H9 (cell line): ENCODE data around the gene KIF27. TPM values are rescaled to one million over a fixed set of nuclear protein-coding genes. Genes with fewer than 3 reads are reported as not detected.
"Not testable (repeated sequence)": the region's sequence is repeated elsewhere in the genome, so short reads cannot be mapped to it uniquely, and the experiment has no call there.

Experiments
- DNase-seq: peaks from one replicate; pipeline ENCODE4 v3.0.0-alpha.2; 2017
- H2AFZ ChIP-seq: one replicate; pipeline ENCODE4 v1.6.1; 2013; ENCODE audit warnings: mild to moderate bottlenecking, low read length, control low read depth, moderate library complexity
- H2AK5ac ChIP-seq: 2 replicates; pipeline ENCODE4 v1.6.1; 2013; ENCODE audit warnings: low read length, control low read depth, mixed read lengths; ENCODE audit not compliant: insufficient read length
- H2BK120ac ChIP-seq: one replicate; pipeline ENCODE4 v1.6.1; 2013; ENCODE audit warnings: low read depth, mild to moderate bottlenecking, low read length, control low read depth, inconsistent platforms; ENCODE audit not compliant: poor library complexity, severe bottlenecking
- H2BK12ac ChIP-seq: 2 replicates; pipeline ENCODE4 v1.6.1; 2013; ENCODE audit warnings: low read length, control low read depth, mixed read lengths, low read depth; ENCODE audit not compliant: insufficient read length
- H2BK15ac ChIP-seq: 2 replicates; pipeline ENCODE4 v1.6.1; 2013; ENCODE audit warnings: low read depth, low read length, control low read depth
- H2BK20ac ChIP-seq: one replicate; pipeline ENCODE4 v1.6.1; 2013; ENCODE audit warnings: low read depth, mild to moderate bottlenecking, low read length, control low read depth, inconsistent platforms; ENCODE audit not compliant: poor library complexity, severe bottlenecking
- H2BK5ac ChIP-seq: 2 replicates; pipeline ENCODE4 v1.6.1; 2013; ENCODE audit warnings: low read length, control low read depth, mixed read lengths; ENCODE audit not compliant: insufficient read length
- H3K14ac ChIP-seq: 2 replicates; pipeline ENCODE4 v1.6.1; 2013; ENCODE audit warnings: low read length, control low read depth; ENCODE audit not compliant: insufficient read depth
- H3K18ac ChIP-seq: 2 replicates; pipeline ENCODE4 v1.6.1; 2013; ENCODE audit warnings: low read depth, mild to moderate bottlenecking, mixed read lengths, low read length, control low read depth; ENCODE audit not compliant: insufficient read length
- H3K23ac ChIP-seq: 2 replicates; pipeline ENCODE4 v1.6.1; 2013; ENCODE audit warnings: low read length, control low read depth, mixed read lengths, low read depth; ENCODE audit not compliant: insufficient read length
- H3K23me2 ChIP-seq: 2 replicates; pipeline ENCODE4 v1.6.1; 2013; ENCODE audit warnings: low read depth, mild to moderate bottlenecking, mixed read lengths, low read length, control low read depth; ENCODE audit not compliant: insufficient read length, poor library complexity, severe bottlenecking
- H3K27ac ChIP-seq: 2 replicates; pipeline ENCODE4 v1.5.1; 2013; ENCODE audit warnings: low read length, control low read depth, mixed read lengths, low read depth; ENCODE audit not compliant: insufficient read length
- H3K27me3 ChIP-seq: 2 replicates; pipeline ENCODE4 v1.6.1; 2013; ENCODE audit warnings: low read length, control low read depth, inconsistent platforms; ENCODE audit not compliant: insufficient read depth
- H3K4ac ChIP-seq: 2 replicates; pipeline ENCODE4 v1.6.1; 2013; ENCODE audit warnings: low read depth, mild to moderate bottlenecking, control low read depth, inconsistent platforms, low read length, moderate library complexity
- H3K4me1 ChIP-seq: 2 replicates; pipeline ENCODE4 v1.6.1; 2013; ENCODE audit warnings: low read length, control low read depth, inconsistent platforms; ENCODE audit not compliant: insufficient read depth
- H3K4me2 ChIP-seq: 2 replicates; pipeline ENCODE4 v1.6.1; 2013; ENCODE audit warnings: low read length, control low read depth, mixed read lengths; ENCODE audit not compliant: insufficient read length, insufficient read depth
- H3K56ac ChIP-seq: 2 replicates; pipeline ENCODE4 v1.6.1; 2013; ENCODE audit warnings: low read depth, mild to moderate bottlenecking, mixed read lengths, low read length, control low read depth; ENCODE audit not compliant: insufficient read length
- H3K79me1 ChIP-seq: 2 replicates; pipeline ENCODE4 v1.6.1; 2013; ENCODE audit warnings: low read depth, mild to moderate bottlenecking, moderate library complexity, low read length, control low read depth, inconsistent platforms; ENCODE audit not compliant: insufficient read depth, poor library complexity, severe bottlenecking
- H3K79me2 ChIP-seq: 2 replicates; pipeline ENCODE4 v1.6.1; 2013; ENCODE audit warnings: low read length, control low read depth, inconsistent platforms; ENCODE audit not compliant: insufficient read depth
- H3K9ac ChIP-seq: 2 replicates; pipeline ENCODE4 v1.6.1; 2013; ENCODE audit warnings: low read length, control low read depth, mixed read lengths; ENCODE audit not compliant: insufficient read length; ENCODE audit errors: extremely low read depth
- H3K9me3 ChIP-seq: one replicate; pipeline ENCODE4 v1.6.1; 2013; ENCODE audit warnings: low read depth, low read length, inconsistent platforms; ENCODE audit not compliant: control insufficient read depth
- H3T11ph ChIP-seq: one replicate; pipeline ENCODE4 v1.6.1; 2013; ENCODE audit warnings: mild to moderate bottlenecking, low read length, control low read depth, inconsistent platforms
- H4K20me1 ChIP-seq: one replicate; pipeline ENCODE4 v1.6.1; 2013; ENCODE audit not compliant: control insufficient read depth, insufficient read length, insufficient read depth
- H4K5ac ChIP-seq: 2 replicates; pipeline ENCODE4 v1.6.1; 2013; ENCODE audit warnings: low read depth, mild to moderate bottlenecking, mixed read lengths, low read length, control low read depth; ENCODE audit not compliant: insufficient read length
- H4K8ac ChIP-seq: replicated peaks from 2 replicates; pipeline ENCODE4 v1.6.1; 2013; ENCODE audit warnings: low read length, control low read depth, mixed read lengths, low read depth; ENCODE audit not compliant: insufficient read length
- H4K91ac ChIP-seq: 2 replicates; pipeline ENCODE4 v1.6.1; 2013; ENCODE audit warnings: low read depth, mild to moderate bottlenecking, moderate library complexity, mixed read lengths, low read length, control low read depth; ENCODE audit not compliant: insufficient read length
- H3K27ac Mint-ChIP-seq, 3 experiments: 2 replicates in 2 of 3; 3 replicates in 1 of 3; pipeline ENCODE4 v1.8.0; 2020 to 2021; ENCODE audit warnings: mixed read lengths in 3 of 3, mild to moderate bottlenecking in 1 of 3, moderate library complexity in 1 of 3
- H3K27me3 Mint-ChIP-seq: 2 replicates; pipeline ENCODE4 v1.8.0; 2021; ENCODE audit warnings: low read depth, mild to moderate bottlenecking, moderate library complexity, mixed read lengths
- H3K36me3 Mint-ChIP-seq, 3 experiments: 2 replicates in 2 of 3; 3 replicates in 1 of 3; pipeline ENCODE4 v1.8.0; 2020 to 2021; ENCODE audit warnings: low read depth in 3 of 3, mixed read lengths in 3 of 3; ENCODE audit not compliant: insufficient read depth in 1 of 3
- H3K4me1 Mint-ChIP-seq, 2 experiments: 2 replicates each; pipeline ENCODE4 v1.8.0; 2020; ENCODE audit warnings: mixed read lengths in 2 of 2
- H3K4me3 Mint-ChIP-seq, 2 experiments: 2 replicates in 1 of 2; 3 replicates in 1 of 2; pipeline ENCODE4 v1.8.0; 2020 to 2021; ENCODE audit warnings: mild to moderate bottlenecking in 2 of 2, mixed read lengths in 2 of 2, moderate library complexity in 1 of 2
- H3K9me3 Mint-ChIP-seq, 2 experiments: 2 replicates in 1 of 2; 3 replicates in 1 of 2; pipeline ENCODE4 v1.8.0; 2020; ENCODE audit warnings: mild to moderate bottlenecking in 2 of 2, mixed read lengths in 2 of 2, moderate library complexity in 1 of 2
- WGBS: extraction: QIAGEN DNeasy Blood & Tissue Kit; methylation state at CpG from one replicate; pipeline ENCODE4 v1.1.7; 2013; ENCODE audit warnings: missing lambda C conversion rate, low lambda C conversion rate, mixed read lengths; ENCODE audit not compliant: insufficient read length; ENCODE audit errors: extremely low coverage; 5-methylcytosine and 5-hydroxymethylcytosine counted together
- total RNA-seq: library from RNA; stranded (reverse); gene quantifications from 2 replicates; pipeline ENCODE4 v1.2.1, GENCODE V29; 2021

KIF27 gene
- total RNA-seq, 1 experiment from 2014 or later: 2.9 TPM

DNA sequence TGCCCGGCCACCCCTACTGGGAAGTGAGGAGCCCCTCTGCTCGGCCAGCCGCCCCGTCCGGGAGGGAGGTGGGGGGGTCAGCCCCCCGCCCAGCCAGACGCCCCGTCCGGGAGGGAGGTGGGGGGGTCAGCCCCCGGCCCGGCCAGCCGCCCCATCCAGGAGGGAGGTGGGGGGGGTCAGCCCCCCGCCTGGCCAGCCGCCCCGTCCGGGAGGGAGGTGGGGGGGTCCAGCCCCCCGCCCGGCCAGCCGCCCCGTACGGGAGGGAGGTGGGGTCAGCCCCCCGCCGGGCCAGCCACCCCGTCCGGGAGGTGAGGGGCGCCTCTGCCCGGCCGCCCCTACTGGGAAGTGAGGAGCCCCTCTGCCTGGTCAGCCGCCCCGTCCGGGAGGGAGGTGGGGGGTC lies 116.8 kb downstream of the KIF27 start:
- not testable (repeated sequence) for H3K56ac ChIP-seq, H4K91ac ChIP-seq, H3K4me3 Mint-ChIP-seq, H2AK5ac ChIP-seq, H3K4ac ChIP-seq, H2BK15ac ChIP-seq, H3K79me1 ChIP-seq, H2BK5ac ChIP-seq, H3K9ac ChIP-seq, H3T11ph ChIP-seq, H4K8ac ChIP-seq, H2BK12ac ChIP-seq, H3K4me1 Mint-ChIP-seq, H3K18ac ChIP-seq, H3K4me2 ChIP-seq, H3K23me2 ChIP-seq, DNase-seq, H3K14ac ChIP-seq, H2BK20ac ChIP-seq, H3K27me3 Mint-ChIP-seq, H3K27ac ChIP-seq, H2AFZ ChIP-seq, H3K23ac ChIP-seq, H3K27me3 ChIP-seq, H2BK120ac ChIP-seq, H3K27ac Mint-ChIP-seq, H3K79me2 ChIP-seq, H3K9me3 ChIP-seq, H3K4me1 ChIP-seq, H4K5ac ChIP-seq, H3K9me3 Mint-ChIP-seq, H4K20me1 ChIP-seq
- no CpG with 5 or more reads among the region's 31 CpGs for WGBS
- H3K36me3 Mint-ChIP-seq: peaks cover 14 to 30% (median 16%) of the 10 kb centered on the region in 3 experiments

DNA sequence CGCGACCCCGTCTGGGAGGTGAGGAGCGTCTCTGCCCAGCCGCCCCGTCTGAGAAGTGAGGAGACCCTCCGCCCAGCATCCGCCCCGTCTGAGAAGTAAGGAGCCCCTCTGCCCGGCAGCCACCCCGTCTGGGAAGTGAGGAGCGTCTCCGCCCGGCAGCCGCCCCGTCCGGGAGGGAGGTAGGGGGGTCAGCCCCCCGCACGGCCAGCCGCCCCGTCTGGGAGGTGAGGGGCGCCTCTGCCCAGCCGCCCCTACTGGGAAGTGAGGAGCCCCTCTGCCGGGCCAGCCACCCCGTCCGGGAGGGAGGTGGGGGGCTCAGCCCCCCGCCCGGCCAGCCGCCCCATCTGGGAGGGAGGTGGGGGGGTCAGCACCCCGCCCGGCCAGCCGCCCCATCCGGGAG lies 117.3 kb downstream of the KIF27 start:
- H3K4me1 Mint-ChIP-seq, H3K18ac ChIP-seq: not testable (repeated sequence)

More for the DNA sequence above, 117.3 kb downstream of the KIF27 start:
- H3K4me2 ChIP-seq, H3K9me3 ChIP-seq, H3K4me1 ChIP-seq, H3K27me3 ChIP-seq, H3K14ac ChIP-seq, H4K91ac ChIP-seq, H2AK5ac ChIP-seq, H2BK20ac ChIP-seq, H4K5ac ChIP-seq, H3K56ac ChIP-seq, H3K27ac Mint-ChIP-seq, H3K9me3 Mint-ChIP-seq, H2BK5ac ChIP-seq, H4K20me1 ChIP-seq, H3K79me2 ChIP-seq, H3K79me1 ChIP-seq, H3K9ac ChIP-seq, DNase-seq, H2AFZ ChIP-seq, H3K23ac ChIP-seq, H4K8ac ChIP-seq, H2BK15ac ChIP-seq, H3K23me2 ChIP-seq, H2BK12ac ChIP-seq, H3K4ac ChIP-seq, H3K27ac ChIP-seq, H3K4me3 Mint-ChIP-seq, H3K27me3 Mint-ChIP-seq, H3T11ph ChIP-seq, H2BK120ac ChIP-seq: not testable (repeated sequence)
- no CpG with 5 or more reads among the region's 33 CpGs for WGBS
- peaks cover 14 to 32% (median 18%) of the 10 kb centered on the region in 3 experiments for H3K36me3 Mint-ChIP-seq
